GM23338 (cell line): ENCODE results near the gene PHF5A. TPM values are rescaled to one million over a fixed set of nuclear protein-coding genes. Genes with fewer than 3 reads are reported as not detected.

Experiments used
- EZH2phosphoT487 ChIP-seq: fragments of 200-600 bp; sonication (generic); IDR thresholded peaks from one replicate; pipeline ENCODE4 v1.8.1; 2018; ENCODE audit warnings: antibody characterized with exemption; ENCODE audit not compliant: unreplicated experiment
- JUNB ChIP-seq: IDR thresholded peaks from one replicate; pipeline ENCODE4 v1.6.1; 2016; ENCODE audit warnings: antibody characterized with exemption; ENCODE audit not compliant: unreplicated experiment
- NANOG ChIP-seq: IDR thresholded peaks from 2 replicates; pipeline ENCODE4 v1.6.1; 2016; ENCODE audit warnings: antibody characterized with exemption, borderline replicate concordance
- REST ChIP-seq: IDR thresholded peaks from one replicate; pipeline ENCODE4 v1.6.1; 2018; ENCODE audit warnings: antibody characterized with exemption; ENCODE audit not compliant: unreplicated experiment
- STAT1 ChIP-seq: IDR thresholded peaks from one replicate; pipeline ENCODE4 v1.6.1; 2016; ENCODE audit warnings: antibody characterized with exemption; ENCODE audit not compliant: unreplicated experiment
- ZNF114 ChIP-seq: fragments of 250-450 bp; sonication (Bioruptor Pico); IDR thresholded peaks from 2 replicates; pipeline ENCODE4 v1.5.0; 2020; ENCODE audit warnings: mild to moderate bottlenecking, moderate library complexity
- ZNF462 ChIP-seq: fragments of 250-450 bp; sonication (Bioruptor Pico); IDR thresholded peaks from 2 replicates; pipeline ENCODE4 v1.5.0; 2020; ENCODE audit warnings: mild to moderate bottlenecking, moderate library complexity
- polyA plus RNA-seq: library from polyadenylated mRNA; unstranded; fragments of >200 nt; fragmentation: Nextera tagmentation; extraction: Ambion mirVana; gene quantifications from 2 replicates; pipeline ENCODE4 v1.2.1, GENCODE V29; 2016
- total RNA-seq: library from RNA; depleted of rRNA; stranded (reverse); fragments of >200 nt; shearing (Covaris generic); gene quantifications from 2 replicates; pipeline ENCODE4 v1.2.3, GENCODE V29; 2014

PHF5A gene
- total and polyA plus RNA-seq, 2 experiments from 2014 or later, result 49.4 to 115 TPM

GRCh38 chr22:41425660-41426365, 42.7 kb downstream of the PHF5A start (continued):
- TF ChIP-seq ZNF462 (CRISPR knock-in tag) (no peak), EZH2phosphoT487 (no peak), REST (no peak), JUNB (no peak), NANOG (no peak), STAT1 (no peak), ZNF114 (CRISPR knock-in tag) (no peak)
